ENCODE data around the gene RALGAPA2.

- TF ChIP-seq EZH2phosphoT487 (IDR thresholded peaks at IDR 0.05; ENCODE audit: insufficient read depth, low read depth) (no peak), EZH2 (IDR thresholded peaks at IDR 0.05; ENCODE audit: insufficient read depth, poor library complexity, severe bottlenecking) (no peak)
Observed at GRCh38 chr20:20658123-20658522, 54.3 kb downstream of the RALGAPA2 start.

All from GM23248 (cell line).